NCI-H2171 (cell line): Measurements from ENCODE around the gene RBMS3.
"Not testable (repeated sequence)": the region's sequence is repeated elsewhere in the genome, so short reads cannot be mapped to it uniquely, and the experiment has no call there.

Experiments used
- DNase-seq: peaks from one replicate; lab custom pipeline; 2025; lab: John Stamatoyannopoulos, UW

The RBMS3 gene

DNA sequence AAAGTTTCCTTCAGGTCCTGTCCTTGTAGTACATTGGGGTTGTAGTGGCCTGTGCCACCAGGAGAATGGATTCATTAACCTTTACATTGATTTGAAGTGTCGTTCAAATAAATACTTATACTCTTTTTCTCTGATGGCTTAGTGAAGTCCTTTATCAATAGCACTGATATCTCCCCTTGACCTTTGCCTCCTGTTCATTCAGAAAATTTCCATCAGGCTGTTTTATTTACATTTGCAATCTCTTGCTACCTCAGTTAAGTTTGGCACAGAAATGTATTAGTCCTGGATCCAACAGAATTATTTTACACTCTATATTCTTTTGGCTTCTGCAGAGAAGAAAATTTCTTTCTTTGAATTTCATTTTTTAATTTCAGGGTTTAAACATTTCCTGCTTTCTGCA is 497.0 kb downstream of the RBMS3 start:
- DNase-seq: no peak

DNA sequence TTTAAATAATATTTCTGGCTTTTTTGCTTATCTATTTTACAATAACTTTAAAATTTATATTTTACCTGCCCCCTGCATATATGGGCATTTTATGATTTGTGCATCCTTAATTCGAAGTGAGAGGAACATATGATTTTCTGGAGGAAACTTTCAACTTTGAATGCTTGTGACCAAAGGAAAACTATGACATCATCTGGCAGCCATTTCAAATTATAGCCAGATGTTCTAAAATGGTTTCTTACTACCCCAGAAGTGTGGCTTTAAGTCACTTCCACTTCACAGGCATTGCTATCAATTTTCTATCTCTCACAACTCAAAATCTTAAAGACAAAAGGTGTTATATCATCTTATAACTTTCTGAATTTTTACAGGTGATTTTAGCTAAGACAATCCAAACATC is 508.8 kb downstream of the RBMS3 start:
- no peak for DNase-seq

DNA sequence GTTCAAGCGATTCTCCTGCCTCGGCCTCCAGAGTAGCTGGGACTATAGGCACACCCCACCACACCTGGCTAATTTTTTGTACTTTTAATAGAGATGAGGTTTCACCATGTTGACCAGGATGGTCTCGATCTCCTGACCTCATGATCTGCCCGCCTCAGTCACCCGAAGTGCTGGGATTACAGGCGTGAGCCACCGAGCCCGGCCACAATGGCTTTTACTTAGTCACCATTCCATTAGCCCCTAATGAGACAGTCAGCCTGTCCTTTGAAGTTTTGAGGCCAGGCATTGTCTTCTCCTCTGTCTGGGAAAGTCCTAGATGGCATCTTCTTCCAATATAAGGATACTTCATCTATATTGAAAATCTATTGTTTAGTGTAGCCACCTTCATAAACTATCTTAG is 515.9 kb downstream of the RBMS3 start:
- no peak for DNase-seq

DNA sequence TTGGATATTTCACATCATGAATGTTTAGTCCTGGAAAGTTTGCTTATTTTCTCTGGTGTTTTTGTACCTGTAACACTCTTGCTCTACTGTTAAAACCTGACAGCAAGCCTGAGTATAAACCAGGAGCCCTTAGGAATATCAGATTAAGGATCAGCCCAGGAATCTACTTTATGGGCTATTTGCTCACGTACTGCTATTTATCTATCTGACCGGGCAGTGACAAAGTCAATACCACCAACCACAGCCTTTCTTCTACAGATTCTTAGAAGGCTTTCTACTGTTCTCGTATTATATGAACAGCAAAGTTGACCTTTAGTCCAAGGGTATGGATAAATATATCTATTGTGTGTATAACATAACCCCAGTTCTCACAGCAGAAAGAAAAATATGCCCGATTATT is 521.2 kb downstream of the RBMS3 start:
- DNase-seq: no peak

DNA sequence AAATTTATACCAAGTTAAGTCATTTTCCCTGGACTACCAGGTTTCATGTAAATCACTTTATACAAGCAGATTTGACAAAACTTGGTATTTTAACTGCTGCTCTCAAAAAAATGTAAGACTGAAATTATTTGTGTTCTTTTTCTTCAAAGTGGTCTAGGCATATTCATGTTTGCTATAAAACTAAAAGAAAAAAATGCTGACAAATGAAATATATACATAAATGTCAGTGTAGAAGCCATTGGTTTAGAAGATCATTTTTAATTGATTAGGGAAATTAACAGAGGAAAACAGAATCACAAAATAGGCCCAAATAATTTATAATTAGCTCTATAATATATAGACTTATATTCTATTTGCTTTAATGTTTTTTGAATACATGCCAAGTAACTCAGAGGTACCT is 523.2 kb downstream of the RBMS3 start:
- DNase-seq: no peak

DNA sequence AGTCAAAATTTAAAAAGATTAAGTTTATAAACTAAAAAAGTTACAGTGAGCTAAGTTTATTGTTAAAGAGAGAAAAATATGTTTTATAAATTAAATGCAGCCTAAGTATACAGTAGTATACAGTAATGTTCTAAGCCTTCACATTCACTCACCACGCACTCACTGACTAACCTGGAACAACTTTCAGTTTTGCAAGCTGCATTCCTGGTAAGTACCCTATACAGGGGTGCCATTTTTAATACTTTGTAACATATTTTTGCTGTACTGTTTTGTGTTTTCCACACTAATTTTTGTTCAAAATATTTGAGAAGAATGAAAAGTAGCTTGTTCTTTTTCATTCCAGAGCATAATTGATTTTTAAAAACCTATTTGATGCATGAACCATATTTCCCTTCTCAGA is 524.9 kb downstream of the RBMS3 start:
- no peak for DNase-seq

DNA sequence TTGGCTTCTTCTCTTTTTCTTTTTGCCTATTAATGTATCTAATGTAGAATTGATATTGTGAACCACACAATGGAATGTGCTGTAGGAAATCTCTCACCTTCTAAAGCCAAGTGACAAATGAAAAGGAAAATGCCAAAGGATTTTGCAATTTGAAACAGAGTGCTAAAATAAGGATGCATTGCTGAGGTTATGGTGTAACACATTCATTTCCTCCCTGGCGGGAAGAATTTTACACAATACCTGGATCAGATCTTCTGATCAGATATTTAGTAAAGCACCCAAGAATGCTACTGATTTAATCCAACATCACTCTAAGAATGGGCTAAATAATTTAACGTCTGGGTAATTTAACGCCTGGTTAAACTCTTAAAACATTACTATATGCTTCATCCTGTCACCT is 527.5 kb downstream of the RBMS3 start:
- DNase-seq: not testable (repeated sequence)

DNA sequence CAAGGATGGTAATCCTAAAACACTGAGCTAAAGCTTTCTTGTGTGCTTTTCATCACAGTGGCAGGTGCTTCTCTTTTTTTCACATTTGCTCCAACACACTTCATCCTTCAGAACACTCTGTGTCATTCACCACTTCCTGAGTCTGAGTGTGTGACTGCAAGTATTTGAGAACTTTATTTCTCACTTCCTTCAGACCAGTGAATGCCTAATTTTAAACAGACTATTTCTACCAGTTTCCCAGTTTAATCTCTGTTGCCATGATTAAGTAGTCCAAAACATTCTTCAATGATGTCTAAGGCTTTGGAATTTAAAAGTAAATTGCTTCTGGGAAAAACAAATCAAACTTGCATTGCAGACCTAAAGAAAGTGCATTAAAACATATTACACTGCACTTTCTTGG is 541.2 kb downstream of the RBMS3 start:
- DNase-seq: no peak

DNA sequence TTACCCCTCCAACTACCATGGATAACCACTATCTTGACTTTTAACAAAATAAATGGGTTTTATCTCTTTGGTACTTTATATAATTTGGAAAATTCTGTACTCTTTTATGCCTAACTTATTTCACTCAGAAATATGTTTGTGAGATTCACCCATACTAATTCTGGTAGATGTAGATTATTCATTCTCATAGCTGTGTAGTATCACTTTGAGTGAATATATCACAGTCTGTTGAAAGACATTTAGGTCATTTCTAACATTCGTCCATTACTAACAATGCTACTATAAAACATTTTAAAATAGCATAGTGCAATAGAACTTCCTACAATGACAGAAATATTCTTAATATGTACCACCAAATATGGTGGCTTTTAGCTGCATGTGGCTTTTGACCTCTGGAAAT is 542.4 kb downstream of the RBMS3 start:
- DNase-seq: no peak

DNA sequence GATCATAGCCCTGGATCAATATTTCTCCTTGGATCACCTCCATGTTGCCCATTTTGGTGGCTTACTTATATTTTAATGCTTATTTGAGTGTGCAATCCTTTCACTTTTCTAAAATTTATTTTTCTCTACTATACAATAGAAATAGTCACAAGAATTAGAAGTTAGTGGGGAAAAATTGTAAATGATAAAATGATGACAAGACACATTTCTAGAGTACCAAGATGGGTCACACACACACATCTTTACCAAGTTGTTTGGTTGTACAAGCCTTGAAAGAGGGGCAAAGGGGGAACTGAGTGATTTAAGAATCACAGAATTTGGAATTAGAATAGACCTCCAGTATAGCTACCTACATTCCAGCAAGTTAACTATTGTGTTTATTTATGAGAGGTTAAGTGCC is 545.8 kb downstream of the RBMS3 start:
- no peak for DNase-seq

DNA sequence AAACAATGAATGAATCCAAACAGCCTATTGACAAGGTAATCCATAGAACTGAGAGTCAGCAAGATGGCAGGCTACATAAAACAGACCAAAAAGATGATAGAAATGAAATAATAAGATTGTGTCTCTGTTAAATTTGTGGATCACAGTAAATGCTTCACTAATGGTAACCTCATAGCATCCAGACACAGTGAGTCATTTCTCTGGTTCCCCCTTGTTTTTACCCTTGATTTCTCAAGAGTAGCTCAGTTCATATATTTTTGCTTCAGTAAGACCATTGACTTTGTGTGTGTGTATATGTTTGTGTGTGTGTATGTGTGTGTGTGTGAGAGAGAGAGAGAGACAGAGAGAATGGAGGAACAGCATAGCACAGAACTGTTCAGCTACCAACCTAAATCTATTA is 546.9 kb downstream of the RBMS3 start:
- DNase-seq: no peak

DNA sequence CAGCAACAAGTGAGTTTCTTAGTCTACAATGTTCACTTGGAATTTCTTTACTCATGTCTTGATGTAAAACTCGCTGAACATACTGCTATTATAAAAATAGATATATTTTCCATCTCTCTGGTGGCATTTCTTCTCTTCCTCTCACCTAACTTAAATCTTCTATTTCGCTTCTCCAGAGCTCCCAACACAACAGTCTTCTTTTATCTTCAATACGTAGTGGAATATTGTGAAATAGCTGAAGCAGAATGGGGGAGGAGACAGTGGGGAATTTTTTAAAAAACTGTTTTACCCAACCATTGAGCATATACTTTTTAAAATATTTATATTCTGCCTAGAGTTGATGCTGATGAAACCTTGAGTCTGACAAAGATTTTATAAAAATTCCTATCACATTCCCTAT is 548.5 kb downstream of the RBMS3 start:
- DNase-seq: no peak

DNA sequence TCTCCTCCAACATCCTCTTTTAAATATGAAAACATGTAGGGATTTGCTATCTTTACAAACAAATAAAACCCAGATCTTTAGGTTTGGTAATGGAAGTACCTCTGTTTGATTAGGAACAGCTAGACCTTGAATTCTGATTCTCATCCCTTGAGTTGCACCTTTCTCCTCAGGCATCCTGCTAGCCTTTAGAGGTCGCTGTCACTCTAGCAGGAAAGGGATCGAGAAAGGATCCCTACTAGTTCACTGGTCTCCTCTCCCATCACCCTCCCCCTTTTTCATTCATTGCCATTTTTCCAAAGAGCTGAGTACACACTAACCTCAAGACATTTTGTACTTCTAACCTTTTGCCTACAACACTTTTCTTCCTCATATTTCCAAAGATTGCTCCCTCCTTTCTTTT is 569.8 kb downstream of the RBMS3 start:
- DNase-seq: no peak

DNA sequence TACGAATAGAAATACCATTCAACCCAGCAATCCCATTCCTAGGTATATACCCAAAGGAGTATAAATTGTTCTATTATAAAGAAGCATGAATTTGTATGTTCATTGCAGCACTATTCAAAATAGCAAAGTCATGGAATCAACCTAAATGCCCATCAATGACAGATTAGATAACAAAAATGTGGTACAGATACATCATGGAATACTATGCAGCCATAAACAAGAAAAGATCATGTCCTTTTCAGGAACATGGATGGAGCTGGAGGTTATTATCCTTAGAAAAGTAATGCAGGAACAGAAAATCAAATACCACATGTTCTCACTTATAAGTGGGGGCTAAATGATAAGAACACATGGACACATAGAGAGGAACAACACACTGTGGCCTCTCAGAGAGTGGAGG is 571.9 kb downstream of the RBMS3 start:
- no peak for DNase-seq

DNA sequence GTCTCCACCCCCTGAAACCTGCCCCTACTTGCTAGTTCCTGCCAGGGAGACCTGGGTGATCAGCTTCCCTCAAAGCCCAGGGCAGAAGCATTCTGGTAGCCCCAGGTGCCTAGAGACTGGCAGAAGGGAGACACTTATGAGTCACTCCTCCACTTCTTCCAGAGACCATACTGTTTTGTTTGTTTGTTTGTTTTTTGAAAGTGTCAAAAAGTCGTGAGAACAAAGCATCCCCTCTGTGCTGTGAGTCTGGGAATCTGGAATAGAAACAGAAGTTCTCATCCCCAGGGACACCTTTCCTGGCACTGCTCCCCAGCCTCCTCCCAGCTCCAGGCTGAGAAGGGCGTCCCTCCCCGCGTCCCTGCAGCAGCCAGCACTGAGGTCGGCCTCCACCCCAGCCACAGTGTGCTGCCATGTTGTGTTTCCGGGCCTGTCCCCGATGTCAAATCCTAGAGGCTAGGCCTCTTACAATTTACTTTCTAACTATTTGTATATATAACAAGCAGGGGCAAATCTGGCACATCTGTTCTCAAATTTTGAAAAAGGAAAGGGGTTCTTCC is 573.0 kb downstream of the RBMS3 start:
- DNase-seq: no peak

DNA sequence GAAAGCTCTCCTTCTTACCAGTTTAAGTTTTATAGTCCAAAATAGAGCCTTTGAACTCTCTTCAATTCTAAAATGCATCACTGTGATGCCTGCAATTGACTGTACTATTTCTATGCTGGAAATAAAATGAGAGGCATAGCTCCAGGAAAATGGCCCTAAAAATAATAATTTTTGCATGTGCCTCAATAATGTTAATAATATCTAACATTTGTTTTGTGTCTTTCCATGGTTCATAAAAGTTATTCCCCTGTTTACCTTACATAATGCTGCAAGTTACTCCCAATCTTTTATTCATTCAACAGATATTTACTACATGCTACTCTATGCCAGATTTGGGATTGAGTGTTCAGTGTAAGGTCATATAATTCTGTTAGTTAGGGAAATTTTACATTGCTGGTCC is 574.0 kb downstream of the RBMS3 start:
- DNase-seq: no peak

DNA sequence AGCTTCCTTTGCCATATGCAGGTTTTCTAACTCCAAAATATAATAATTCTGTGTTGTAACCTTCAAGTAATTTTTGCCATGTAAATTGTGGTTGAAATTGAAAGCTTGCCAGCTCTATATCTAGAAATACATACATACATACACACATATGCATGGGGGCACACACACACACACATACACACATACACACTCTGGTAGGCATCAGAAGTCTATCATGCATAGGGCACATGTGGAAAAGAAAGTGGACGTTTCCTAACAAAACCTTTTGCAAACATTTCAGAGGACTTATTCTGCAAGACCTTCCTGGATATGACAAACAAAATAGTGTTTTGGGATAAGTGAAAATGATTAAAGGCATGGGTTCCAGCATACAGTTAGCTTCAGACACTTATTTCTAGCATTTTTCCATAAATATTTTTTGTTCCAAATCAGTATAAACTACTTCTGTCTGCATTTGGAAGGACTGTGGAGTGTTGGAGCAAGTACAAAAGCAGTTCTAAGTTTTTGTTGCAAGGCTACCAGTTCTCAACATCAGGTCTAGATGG is 578.9 kb downstream of the RBMS3 start:
- DNase-seq: no peak

DNA sequence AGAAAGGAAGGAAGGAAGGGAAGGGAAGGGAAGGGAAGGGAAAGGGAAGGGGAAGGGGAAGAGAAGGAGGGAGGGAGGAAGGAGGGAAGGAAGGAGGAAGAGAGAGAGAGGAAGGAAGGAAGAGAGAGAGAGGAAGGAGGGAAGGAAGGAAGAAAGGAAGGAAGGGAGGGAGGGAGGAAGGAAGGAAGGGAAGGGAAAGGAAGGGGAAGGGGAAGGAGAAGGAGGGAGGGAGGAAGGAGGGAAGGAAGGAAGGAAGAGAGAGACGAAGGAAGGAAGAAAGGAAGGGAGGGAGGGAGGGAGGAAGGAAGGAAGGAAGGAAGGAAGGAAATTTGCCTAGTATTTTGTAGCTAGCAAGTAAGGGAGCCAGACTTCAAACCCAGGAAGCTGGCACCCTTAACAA is 583.9 kb downstream of the RBMS3 start:
- DNase-seq: no peak

DNA sequence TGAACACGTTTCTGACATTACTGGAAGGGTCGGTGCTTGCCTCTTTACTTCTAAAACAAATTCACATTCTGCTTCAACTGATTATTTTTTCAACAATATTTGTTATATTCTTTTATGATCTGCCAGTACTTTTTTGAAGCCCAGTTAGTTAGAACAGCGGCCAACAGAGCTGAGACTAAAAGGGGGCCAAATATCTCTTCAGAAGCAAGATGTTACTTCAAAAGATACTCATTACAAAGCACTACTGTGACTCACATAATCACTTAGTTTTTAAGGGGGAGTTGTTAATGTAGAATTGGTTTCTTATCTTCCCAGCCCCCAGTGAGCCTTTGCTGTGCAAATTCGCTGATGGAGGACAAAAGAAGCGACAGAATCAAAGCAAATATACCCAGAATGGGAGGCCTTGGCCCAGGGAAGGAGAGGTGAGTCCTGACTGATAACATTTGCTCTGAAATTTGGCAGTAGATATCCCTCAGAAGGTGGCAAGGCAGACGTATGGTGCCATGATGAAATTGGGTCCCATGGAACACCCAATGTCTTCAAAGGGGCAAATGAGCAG is 587.8 kb downstream of the RBMS3 start:
- no peak for DNase-seq

DNA sequence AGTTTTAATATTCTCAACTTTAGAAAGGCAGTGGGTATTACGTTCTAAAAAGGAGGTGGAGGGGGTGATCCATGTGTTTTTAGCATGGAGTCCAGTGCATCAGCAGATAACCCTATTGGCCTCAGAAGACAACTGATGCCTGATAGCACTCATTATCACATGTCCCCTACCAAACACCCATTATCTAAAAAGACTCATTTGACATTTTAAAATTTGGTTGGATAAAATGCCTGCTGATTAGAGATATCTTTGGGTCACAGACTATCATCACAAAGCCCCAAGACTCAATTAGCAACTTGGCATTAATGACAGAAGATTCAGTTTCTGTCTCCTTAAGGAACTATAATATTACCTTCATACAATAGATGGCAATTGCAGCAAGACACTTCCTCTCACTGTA is 589.3 kb downstream of the RBMS3 start:
- DNase-seq: no peak

DNA sequence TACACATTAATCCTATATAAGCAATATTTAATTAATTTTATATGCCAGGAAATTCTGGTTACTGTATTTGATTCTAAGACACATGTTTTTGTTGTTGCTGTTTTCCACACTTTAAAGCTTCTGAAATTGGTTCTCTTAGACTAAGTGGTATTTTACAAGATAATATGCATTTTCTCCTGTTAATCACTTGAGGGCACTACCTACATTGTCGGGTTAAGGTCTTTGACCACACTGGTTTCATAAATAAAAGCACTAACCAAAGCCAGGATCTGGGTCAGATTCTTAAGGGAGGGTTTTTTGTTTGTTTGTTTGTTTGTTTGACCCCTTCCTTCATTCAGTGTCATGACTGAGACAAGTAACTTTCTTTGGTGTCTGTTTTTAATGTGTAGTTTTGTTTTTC is 590.2 kb downstream of the RBMS3 start:
- no peak for DNase-seq

DNA sequence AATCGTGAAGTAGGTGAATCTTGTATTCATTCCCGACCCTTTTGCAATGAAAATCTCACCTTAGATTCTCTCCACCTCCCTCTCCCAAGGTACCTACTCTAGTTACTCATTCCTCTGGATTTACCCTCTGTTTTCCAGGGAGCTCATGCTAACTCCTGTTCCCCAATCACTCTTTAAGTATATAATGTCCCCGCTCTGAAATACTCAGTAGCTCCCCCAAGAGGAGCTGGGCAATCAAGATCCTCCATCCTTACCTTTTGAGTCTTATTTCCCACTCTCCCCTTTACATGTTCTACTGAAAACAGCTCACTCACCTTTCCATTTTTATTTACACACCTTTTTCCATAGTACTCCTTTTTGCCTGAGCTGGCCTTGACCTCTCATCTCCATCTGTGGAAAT is 599.9 kb downstream of the RBMS3 start:
- no peak for DNase-seq

DNA sequence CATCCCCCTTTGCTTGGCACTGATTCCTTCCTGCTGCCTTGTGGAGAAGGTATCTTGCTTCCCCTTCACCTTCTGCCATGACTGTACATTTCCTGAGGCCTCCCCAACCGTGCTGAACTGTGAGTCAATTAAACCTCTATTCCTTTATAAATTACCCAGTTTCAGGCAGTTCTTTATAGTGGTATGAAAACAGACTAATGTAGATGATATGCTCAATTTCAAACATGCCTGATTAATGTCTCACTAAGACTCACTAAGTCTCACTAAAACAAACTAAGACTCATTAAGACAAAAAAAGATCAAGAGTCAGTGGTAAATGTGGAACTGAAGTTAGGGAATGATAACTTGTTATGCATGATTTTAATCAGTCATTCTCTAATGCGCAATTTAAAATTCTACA is 606.6 kb downstream of the RBMS3 start:
- no peak for DNase-seq

DNA sequence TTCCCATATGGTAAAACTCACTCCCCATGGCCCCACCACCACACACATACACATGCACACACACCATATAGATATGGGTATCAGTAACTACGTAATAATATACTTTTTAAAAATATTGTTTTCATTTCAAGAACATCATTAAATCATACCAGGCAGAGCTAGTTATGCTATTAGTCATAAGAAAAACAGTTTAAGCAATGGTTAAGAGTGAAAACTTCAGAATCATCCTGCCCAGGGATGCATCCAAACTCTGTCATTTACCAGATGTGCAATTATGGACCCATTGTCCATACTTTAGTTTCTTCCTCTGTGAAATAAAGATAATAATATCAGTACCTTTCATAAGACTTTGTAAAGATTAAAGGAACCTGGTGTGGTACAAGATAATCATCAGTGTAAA is 608.3 kb downstream of the RBMS3 start:
- DNase-seq: no peak
